Vagina (tissue), 2 donors: ENCODE results near the gene B4GALNT3.

Experiments used
- CTCF ChIP-seq, 3 experiments: fragments of 450-650 bp in 2 of 3; fragments of 200-600 bp in 1 of 3; sonication (generic) in 1 of 3; IDR thresholded peaks; one replicate each; pipeline ENCODE4 v1.5.1; 2017 to 2019; ENCODE audit warnings: antibody characterized with exemption in 3 of 3, mild to moderate bottlenecking in 2 of 3, moderate library complexity in 2 of 3
- POLR2A ChIP-seq, 2 donors: fragments of 450-650 bp; IDR thresholded peaks; one replicate each; pipeline ENCODE4 v1.6.1; 2017; ENCODE audit warnings: antibody characterized with exemption in 2 of 2, mild to moderate bottlenecking in 2 of 2, moderate library complexity in 2 of 2
- POLR2AphosphoS5 ChIP-seq, 2 donors: sonication (generic); formaldehyde crosslinking; IDR thresholded peaks; one replicate each; pipeline ENCODE4 v1.9.0; 2017; ENCODE audit warnings: antibody characterized with exemption in 2 of 2, mild to moderate bottlenecking in 2 of 2, low read depth in 1 of 2; ENCODE audit not compliant: insufficient read depth in 1 of 2

- TF ChIP-seq CTCF (IDR thresholded peaks at IDR 0.05): no peak
- TF ChIP-seq POLR2A (IDR thresholded peaks at IDR 0.05): no peak
- TF ChIP-seq POLR2AphosphoS5 (IDR thresholded peaks at IDR 0.05; ENCODE audit: insufficient read depth in 1 of 2, low read depth in 1 of 2): no peak
Measured at GRCh38 chr12:545835-546234, 86.1 kb downstream of the B4GALNT3 start.
